GM12891 (cell line): ENCODE results near the gene KDM2B.

Experiments used
- DNase-seq: peaks from one replicate; pipeline ENCODE4 v3.0.0; 2011; ENCODE audit warnings: low spot score; ENCODE audit not compliant: insufficient read length
- FAIRE-seq: peaks from 2 replicates; lab custom pipeline; 2011; peaks lifted over from hg19 to GRCh38; lab: Jason Lieb, UNC
- PAX5 ChIP-seq: IDR thresholded peaks from 2 replicates; pipeline ENCODE4 v1.6.1; 2011; ENCODE audit warnings: low read length, moderate library complexity, mild to moderate bottlenecking; ENCODE audit not compliant: insufficient read depth, severe bottlenecking
- POLR2A ChIP-seq: IDR thresholded peaks from 2 replicates; pipeline ENCODE4 v1.6.1; 2011; ENCODE audit warnings: low read depth, low read length, control low read depth
- POLR2AphosphoS5 ChIP-seq: IDR thresholded peaks from 2 replicates; pipeline ENCODE4 v1.6.1; 2011; ENCODE audit warnings: low read depth, low read length, control low read depth
- POU2F2 ChIP-seq: IDR thresholded peaks from 2 replicates; pipeline ENCODE4 v1.6.1; 2011; ENCODE audit warnings: low read depth, mild to moderate bottlenecking, control low read depth, low read length, moderate library complexity
- SPI1 ChIP-seq: IDR thresholded peaks from 2 replicates; pipeline ENCODE4 v1.6.1; 2011; ENCODE audit warnings: low read depth, low read length, control low read depth
- TAF1 ChIP-seq: IDR thresholded peaks from 2 replicates; pipeline ENCODE4 v1.6.1; 2011; ENCODE audit warnings: low read depth, low read length, control low read depth

The KDM2B gene

DNA sequence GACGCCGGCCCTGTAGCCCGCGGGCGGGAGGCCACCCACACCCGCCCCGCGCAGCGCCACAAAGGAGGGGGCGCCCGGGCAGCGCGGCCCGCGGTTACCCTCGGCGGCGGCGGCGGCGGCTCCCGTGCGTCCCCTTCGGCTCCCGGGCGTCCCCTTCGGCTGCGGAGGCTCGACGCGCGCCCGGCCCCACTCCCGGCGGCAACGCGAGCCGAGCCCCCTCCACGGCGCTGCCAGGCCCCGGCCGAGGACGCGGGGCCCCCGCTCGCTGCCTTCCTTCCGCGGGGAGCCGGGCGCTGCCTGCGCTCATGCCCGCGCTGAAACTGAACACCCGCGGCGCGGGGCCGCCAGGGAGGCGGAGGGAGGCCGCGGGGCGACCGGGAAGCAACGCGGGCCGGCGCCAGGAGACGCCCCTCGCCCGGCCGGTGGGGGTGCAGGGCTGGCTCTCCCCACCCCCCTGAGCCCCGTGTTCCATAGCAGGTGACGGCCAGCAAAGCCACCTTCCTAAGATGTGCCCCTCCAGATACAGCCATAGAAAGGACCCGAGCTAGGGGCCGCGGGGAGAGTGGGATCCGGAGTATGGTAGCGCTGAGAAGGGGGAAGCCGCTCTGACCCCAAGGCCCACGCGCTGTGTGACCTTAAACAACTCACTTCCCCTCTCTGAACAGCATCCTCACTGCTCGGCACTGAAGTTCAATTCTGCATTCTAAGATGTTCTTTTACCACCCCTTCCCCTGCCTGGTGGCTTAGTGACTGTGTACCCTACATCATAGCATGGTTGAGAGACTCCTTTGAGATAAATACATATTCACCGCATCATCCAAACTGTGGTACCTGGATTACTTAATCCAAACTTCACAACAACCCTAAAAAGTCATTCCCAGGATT, 42.8 kb downstream of the KDM2B start:
- no peak for FAIRE-seq
- peak; percentile 87 for TF ChIP-seq SPI1
- no peak for TF ChIP-seq PAX5
- no peak for TF ChIP-seq POLR2A
- no peak for TF ChIP-seq POLR2AphosphoS5
- DNase-seq, result no peak

GRCh38 chr12:121536899-121537813, 43.7 kb downstream of the KDM2B start:
- DNase-seq (peak; percentile 77), FAIRE-seq (peak; percentile 97)
- peak; percentile 93 for TF ChIP-seq PAX5
- TF ChIP-seq POU2F2, result 0 out of 2 replicates have a peak, but pooled peaks have one; percentile 9
- TF ChIP-seq POLR2AphosphoS5, result no peak
- peak; percentile 53; the same call in 1 of the 2 replicates for TF ChIP-seq SPI1
- TF ChIP-seq TAF1, result peak; percentile 21; the same call in 1 of the 2 replicates
- TF ChIP-seq POLR2A, result peak; percentile 67; the same call in 1 of the 2 replicates

DNA sequence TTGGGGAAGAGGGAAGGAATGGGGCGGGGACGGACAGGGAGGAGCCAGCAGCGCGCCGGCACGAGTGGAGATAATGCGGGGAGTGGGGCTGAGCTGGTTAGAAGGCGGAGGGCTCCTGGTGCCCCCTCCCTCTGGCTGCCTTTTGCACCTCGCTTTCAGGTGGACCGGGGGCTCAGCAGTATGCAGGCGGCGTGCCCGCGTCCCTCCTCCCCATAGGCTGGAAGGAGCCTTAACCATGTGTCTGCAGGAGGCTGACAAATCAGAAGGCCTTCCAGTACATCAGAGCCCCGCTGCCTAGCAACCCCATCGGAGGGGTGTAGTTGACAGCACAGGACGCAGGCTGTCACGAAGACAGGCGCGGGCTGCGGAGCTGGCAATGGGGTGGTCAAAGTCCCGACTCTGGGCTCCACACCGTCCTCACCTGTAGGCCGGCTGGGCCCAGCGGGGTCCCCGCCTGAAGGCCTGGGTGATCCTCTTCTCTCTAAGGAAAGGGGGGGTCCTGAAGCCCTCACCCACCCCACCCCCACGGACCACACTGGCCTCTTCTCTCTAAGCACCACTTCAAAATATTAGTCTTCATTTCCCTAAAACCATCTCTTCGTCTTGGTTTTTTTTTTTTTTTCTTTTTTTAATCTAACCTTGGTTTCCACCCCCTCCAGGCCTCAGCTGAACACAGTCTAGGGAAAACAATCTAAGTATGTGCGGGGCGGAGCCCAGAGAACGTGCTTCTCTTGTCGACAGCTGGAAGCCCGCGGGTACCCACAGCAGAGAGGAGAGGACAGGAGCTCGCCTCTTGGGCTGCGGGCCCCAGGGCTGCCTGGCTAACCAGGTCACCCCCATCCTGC, 44.5 kb downstream of the KDM2B start:
- TF ChIP-seq POLR2A (peak; percentile 53; the same call in 1 of the 2 replicates), POLR2AphosphoS5 (no peak; the same call in 1 of the 2 replicates), TAF1 (0 out of 2 replicates have a peak, but pooled peaks have one; percentile 27), POU2F2 (0 out of 2 replicates have a peak, but pooled peaks have one; percentile 7), SPI1 (no peak)
- DNase-seq (peak; percentile 91), FAIRE-seq (peak; percentile 100)

GRCh38 chr12:121535150-121536053, 45.4 kb downstream of the KDM2B start:
- no peak for DNase-seq

GRCh38 chr12:121534495-121535148, 46.2 kb downstream of the KDM2B start:
- DNase-seq (no peak), FAIRE-seq (peak; percentile 94)
- TF ChIP-seq SPI1 (peak; percentile 52), POU2F2 (no peak), PAX5 (no peak), POLR2AphosphoS5 (peak; percentile 74), POLR2A (peak; percentile 71), TAF1 (0 out of 2 replicates have a peak, but pooled peaks have one; percentile 22)

More at GRCh38 chr12:121535150-121536053, 45.4 kb downstream of the KDM2B start:
- peak; percentile 52 for FAIRE-seq
- no peak for TF ChIP-seq POU2F2
- TF ChIP-seq PAX5, result no peak
- no peak for TF ChIP-seq POLR2A
- TF ChIP-seq POLR2AphosphoS5, result no peak
- no peak for TF ChIP-seq TAF1

DNA sequence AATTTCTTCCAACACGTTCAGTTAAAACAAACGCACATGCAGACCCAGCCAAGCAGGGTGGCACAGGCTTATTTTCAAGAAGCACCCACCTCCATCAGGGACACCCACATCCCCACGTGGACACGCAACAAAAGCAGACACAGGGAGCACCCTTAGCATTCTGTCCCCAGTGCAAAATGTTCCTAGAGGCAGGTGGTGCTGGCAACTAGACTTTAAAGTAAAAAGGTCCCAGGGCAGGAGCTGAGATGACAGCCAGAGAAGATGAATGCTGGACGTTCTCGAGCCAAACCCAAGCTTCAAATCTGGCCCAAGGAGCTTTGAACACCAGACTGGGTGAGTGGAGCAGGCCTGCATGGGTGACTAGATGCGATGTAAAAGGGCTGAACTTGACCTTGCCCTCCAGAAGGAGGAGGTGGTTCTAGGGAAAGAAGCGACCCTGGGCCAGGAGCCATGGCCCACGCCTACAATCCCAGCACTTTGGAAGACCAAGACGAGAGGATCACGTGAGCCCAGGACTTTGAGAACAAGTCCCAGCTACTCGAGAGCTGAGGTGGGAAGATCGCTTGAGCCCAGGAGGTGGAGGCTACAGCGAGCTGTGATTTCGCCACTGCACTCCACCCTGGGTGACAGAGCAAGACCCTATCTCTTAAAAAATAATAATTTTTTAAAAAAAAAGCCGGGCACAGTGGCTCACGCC, 47.3 kb downstream of the KDM2B start:
- no peak for DNase-seq
- FAIRE-seq, result peak; percentile 57
- no peak for TF ChIP-seq POLR2A
- no peak for TF ChIP-seq POU2F2
- no peak for TF ChIP-seq TAF1
- no peak for TF ChIP-seq POLR2AphosphoS5
- no peak for TF ChIP-seq PAX5
- no peak for TF ChIP-seq SPI1
